Adrenal gland (tissue), 5 donors: Measurements from ENCODE around the gene SAFB.

Source experiments
- CTCF ChIP-seq, 6 experiments: fragments of 450-650 bp in 4 of 6; fragments of 200-600 bp in 2 of 6; sonication (generic) in 1 of 6; IDR thresholded peaks; 1 replicate in 5 of 6; 2 replicates in 1 of 6; pipeline versions ENCODE4 v1.5.1 to v1.8.0; 2016 to 2021; ENCODE audit warnings: antibody characterized with exemption in 6 of 6, mild to moderate bottlenecking in 2 of 6, moderate library complexity in 1 of 6
- POLR2A ChIP-seq, 2 donors: fragments of 450-650 bp; IDR thresholded peaks; one replicate each; pipeline ENCODE4 v1.6.1; 2017; ENCODE audit warnings: antibody characterized with exemption in 2 of 2, mild to moderate bottlenecking in 2 of 2, moderate library complexity in 1 of 2
- donor health status: DM: no; HTN: no; CAD: no.

DNA sequence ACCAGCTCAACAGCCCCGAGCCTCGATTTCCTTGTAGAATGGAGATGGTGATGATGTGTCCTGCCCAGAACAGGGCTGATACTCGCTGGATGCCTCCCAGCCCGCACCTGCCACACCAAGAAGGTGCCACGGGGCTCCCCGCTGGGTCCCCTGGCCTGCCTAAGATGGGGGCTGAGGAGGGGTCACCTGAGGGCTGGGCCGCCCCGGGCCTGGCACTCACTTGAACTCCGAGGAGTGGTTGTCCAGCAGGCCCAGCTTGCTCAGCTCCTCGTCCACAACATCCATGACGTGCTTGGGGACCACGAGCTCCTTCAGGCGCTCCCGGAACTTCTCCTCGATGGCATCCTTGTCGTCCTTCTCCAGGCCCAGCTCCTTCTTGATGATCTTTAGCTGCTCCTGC is 82.7 kb downstream of the SAFB start:
- no peak for TF ChIP-seq POLR2A (IDR thresholded peaks at IDR 0.05)
- no peak for TF ChIP-seq CTCF (IDR thresholded peaks at IDR 0.05)
